GM21515 (cell line): ENCODE results near the gene UBL3.
A peak's percentile ranks its signal among the peaks of the same experiment; 100 is the strongest.

ENCODE experiments used
- ATAC-seq: cut with Tn5 transposase; IDR thresholded peaks from one replicate; pipeline ENCODE4 v1.9.1; 2021; ENCODE audit not compliant: unreplicated experiment

Gene UBL3

DNA sequence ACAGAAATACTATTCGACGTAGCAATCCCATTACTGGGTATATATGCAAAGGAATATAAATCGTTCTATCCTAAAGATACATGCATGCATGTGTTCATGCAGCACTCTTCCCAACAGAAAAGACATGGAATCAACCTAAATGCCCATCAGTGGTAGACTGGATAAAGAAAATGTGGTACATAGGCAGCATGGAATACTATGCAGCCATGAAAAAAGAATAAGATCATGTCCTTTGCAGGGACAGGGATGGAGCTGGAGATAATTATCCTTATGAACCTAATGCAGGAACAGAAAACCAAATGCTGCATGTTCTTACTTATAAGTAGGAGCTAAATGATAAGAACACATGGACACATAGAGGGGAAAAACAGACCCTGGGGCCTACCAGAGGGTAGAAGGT, 89.3 kb downstream of the UBL3 start:
- no peak for ATAC-seq

DNA sequence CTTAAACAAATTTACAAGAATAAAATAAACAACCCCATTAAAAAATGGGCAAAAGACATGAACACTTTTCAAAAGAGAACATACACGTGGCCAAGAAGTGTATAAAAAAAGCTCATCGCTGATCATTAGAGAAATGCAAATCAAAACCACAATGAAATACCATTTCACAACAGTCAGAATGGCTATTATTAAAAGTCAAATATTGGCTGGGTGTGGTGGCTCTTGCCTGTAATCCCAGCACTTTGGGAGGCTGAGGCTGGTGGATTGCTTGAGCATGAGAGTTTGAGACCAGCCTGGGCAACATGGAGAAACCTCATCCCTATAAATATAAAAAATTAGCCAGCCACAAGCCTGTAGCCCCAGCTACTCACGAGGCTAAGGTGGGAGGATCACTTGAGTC, 89.9 kb downstream of the UBL3 start:
- no peak for ATAC-seq

DNA sequence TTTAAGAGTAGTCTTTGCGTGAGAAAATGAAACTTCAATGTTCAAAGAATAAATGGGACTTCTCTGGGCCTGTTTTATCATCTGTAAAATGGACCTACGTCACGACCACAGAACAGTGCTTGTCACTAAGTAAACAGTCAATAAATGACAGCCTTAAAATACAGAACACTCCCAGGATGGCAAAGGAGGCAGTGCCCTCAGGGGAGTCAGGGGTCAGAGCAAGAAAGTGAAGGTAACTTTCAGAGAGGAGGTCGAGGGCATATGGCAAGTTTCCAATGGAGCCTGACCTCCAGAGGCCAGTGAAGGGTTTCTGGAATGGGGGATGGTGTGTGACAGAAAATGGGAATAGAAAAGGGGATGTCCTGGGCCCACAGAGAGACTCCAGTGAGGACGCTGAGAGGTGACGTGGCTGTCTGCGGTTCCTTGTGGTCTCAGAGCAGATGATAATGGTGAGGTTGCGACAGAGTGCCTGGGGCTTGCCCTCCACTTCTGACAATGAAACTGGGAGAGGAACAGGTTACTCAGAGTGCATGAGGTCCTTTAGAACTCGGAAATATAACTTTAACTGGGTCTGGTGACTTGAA, 91.8 kb downstream of the UBL3 start:
- peak; percentile 91 for ATAC-seq

DNA sequence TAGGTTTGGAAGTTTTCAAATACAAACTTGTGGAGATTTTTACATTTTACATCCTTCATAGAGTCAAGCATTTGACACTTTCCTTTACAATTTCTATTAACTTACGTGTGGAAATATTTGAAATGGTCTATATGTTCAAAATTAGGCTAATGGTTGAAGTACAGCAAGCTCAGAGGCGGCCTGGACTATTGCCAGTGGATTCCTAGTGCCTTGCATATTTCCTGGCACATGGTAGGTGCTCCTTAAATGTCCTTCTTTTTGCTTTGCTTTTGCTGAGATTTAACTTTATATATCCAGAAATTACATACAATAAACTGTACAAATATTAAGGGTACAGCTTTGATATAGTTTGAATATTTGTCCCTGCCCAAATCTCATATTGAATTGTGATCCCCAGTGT, 93.9 kb downstream of the UBL3 start:
- ATAC-seq, result no peak

DNA sequence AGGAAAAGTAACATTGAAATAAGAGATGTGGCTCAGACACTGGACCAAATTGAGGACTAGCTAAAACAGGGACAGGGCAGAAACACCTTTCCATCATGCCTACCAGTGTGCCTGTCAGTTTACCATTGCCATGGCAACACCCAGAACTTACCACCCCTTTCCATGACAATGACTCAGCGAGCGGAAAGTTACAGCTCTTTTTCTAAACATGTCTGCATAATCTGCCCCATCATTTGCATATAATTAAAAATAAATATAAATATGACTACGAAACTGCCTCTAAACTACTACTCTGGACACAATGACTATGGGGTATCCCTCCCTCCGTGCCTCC, 96.0 kb downstream of the UBL3 start:
- no peak for ATAC-seq

DNA sequence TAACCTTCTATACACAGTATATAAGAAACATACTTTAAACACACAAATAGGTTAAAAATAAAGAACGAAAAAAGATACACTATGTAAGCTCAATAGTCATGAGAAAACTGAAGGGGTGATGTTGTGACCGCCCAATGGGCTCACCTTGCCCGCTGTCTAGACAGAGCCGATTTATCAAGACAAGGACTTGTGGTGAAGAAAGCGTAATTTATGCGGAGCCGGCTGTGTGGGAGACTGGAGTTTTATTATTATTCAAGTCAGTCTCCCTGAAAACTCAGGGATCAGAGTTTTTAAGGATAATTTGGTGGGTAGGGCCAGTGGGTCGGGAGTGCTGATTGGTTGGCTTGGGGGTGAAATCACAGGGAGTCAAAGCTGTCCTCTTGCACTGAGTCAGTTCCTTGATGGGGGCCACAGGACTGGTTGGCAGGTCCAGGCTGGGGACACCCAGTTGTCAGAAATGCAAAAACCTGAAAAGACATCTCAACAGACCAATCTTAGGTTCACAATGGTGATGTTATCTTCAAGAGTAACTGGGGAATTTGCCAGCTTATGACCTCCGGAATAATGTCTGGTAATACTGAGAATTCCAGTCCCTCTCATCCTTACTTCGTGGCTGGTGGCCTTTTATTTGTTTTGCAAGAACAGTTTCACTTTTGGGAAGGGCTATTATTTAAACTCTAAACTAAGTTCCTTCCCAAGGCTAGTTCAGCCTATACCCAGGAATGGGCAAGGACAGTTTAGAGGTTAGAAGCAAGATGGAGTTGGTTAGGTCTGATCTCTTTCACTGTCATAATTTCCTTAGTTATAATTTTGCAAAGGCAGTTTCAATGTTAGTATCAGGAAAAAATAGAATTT, 96.6 kb downstream of the UBL3 start:
- ATAC-seq, result no peak

DNA sequence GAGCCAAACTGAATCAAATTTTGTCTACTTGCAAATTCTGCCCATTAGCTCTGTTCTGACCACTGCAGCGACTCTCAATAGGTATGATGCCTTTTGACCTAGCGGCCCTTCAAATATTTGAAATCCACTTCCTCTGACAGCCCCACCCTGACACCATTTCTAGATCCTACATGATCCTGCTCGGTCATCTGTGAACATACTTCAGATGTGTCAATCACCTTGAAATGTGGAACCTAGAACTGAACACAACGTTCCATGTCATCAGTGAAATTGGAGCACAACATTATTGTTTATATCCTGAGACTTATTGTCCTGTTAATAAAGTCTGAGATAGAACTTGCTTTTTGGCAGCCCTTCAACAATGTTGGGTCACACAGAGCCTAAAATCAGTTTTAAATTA, 98.2 kb downstream of the UBL3 start:
- ATAC-seq, result no peak

DNA sequence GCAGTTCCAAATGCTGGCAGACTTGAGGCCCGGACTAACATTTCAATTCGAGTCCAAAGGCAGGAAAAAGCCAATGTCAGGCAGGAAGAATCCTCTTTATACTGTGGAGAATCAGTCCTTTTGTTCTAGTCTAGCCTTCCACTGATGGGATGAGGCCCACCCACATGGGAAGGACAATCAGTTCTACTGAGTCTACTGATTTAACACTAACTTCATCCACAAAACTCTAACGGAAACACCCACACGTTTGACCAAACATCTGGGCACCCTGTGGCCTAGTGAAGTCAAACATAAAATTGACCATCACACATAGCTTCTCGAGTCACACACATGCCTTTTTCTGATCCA, 100.3 kb downstream of the UBL3 start:
- no peak for ATAC-seq

DNA sequence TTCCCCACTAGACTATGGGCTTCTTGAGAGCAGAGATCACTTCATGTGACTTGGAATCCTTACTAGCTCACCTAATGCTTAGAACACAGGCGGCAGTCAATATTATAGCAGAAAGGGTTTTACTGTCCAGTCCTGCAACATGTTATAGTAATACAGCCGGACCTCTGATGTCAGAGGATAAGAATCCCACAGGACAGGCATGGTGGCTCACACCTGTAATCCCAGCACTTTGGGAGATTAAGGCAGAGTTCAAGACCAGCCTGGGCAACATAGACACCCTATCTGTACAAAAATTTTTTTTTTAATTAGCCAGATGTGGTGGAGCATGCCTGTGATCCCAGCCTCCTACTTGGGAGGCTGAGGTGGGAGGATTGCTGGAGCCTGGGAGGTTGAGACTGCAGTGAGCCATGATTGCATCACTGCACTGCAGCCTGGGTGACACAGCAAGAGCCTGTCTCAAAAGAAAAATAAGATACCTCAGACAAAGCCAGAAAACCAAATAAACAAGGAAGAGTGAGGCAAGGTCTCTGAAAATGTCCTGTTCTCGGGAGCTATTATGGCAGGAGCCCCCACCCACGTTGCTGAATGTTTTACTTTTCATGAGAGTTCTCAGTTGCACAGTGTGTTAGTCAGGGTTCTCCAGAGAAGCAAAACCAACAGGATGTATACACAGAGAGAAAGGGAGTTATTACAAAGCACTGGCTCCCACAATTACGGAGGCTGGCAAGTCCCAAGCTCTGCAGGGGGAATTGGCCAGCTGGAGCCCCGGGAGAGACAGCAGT, 100.8 kb downstream of the UBL3 start:
- no peak for ATAC-seq

DNA sequence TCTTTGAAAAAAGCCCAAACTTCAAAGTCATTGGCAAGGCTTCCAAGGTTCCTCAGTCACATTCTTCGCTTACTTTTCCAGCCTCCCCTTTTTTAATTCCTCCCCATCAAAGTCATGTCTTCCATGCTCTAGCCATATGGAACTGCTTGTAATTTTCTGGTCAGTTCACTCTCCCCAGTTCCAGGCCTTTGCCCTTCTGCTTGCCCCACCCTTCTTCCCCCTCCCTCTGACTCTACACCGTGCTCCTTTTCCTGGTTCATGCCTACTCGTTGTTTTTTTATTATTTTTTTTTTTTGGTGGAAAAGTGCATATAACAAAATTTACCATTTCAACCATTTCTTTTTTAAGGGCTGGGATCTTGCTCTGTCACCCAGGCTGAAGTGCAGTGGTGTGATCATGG, 102.3 kb downstream of the UBL3 start:
- ATAC-seq, result no peak

DNA sequence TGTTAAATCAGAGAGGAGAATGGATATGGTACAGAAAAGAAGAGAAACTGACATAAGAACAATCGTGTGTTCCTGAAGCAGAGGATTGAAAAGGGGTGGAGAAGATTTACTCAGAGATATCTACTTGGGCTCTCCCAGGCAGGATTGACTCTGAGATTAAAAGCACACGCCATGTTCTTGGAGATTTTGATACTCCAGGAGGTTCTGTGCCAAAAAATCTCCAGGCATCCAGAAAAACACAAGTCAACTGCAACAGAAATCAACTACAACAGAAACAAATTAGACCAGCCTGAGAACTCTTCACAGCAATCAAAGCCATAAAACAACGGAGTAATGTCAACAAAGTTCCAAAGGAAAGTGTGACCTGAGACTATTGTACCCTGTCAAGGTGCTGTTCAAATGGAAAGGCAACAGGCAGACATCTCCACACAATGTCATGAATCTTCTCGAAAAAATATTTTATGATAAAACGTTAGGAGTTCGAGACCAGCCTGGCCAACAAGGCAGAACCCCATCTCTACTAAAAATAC, 104.2 kb downstream of the UBL3 start:
- ATAC-seq, result no peak

DNA sequence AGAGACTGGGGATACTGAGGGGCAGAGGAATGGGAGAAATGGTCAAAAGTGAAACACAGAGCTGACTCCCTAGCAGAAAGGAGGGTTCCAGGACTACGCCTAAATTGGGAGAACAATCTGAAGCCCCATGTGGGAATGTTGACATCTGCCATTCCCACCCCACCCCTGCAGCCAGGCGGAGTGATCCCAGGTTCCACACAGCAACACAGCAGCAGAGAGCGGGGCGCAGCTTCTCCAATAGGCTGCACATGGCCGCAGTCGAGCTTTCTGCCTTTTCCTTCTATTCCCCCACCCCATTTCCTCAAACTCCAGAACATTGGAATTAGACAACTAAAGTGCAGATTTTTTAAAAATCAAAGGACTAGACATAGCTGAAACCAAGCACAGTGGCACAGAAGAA, 104.7 kb downstream of the UBL3 start:
- ATAC-seq, result no peak

DNA sequence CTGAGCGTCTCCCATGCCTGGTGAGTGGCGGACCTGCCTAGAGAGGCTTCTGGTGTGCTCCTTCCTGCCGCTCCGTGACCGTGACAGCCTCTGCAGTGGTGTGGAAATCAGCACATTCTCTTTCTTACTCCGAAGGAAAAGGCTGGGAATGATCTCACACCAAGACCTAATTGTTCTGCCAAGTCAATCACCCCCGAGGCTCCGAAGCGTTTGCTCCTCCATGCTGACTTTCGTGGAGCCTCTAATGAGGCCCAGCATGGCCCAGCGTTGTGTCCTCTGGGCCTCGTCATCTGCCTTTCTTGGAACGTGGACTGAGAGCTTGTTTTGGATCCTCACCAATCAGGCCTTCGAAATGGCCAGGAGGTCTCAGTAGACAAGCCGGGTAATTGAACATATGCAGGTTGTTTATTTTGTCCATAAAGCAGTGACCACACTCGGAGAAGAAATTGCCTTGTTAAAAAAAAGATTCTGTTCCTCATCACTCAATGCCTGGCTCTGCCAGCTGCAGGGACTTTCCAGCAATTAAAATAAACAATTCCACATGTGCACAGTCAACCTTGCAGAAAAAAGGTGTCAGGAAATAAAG, 107.1 kb downstream of the UBL3 start:
- ATAC-seq, result no peak

DNA sequence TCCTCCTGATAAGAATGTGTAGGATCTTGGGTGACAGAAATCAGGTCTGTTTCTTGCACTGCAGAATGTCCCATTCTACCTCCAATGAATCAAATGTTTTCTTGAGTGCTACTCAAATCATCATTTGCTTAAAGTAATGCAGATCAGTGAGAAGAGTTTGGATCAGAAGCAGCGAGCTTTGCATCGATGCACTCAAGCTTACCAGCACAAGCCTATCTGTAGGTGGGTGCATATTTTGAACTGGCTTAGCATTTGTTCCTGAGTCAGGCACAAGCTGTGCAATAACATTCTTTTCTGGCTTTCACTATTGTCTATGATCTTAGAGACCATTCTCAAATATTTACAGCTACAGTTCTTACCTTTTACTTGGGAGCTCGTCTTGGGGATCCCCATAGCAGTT, 109.5 kb downstream of the UBL3 start:
- ATAC-seq, result no peak

DNA sequence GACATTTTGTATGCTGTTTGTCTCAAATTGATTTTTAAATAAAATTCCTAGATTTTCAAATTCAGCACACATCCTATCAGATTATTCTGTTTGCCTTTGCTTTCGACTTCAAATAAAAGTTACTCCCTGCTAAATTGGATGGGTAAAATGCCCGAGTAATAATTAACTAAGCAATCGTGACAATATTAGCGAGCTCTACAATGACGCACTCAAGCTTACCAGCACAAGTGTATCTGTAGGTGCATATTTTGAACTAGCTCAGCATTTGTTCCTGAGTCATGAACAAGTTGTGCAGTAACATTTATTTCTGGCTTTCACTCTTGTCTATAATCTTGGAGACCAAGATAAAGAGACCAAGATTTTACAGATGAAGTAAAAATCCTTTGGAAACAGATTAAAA, 113.4 kb downstream of the UBL3 start:
- no peak for ATAC-seq

DNA sequence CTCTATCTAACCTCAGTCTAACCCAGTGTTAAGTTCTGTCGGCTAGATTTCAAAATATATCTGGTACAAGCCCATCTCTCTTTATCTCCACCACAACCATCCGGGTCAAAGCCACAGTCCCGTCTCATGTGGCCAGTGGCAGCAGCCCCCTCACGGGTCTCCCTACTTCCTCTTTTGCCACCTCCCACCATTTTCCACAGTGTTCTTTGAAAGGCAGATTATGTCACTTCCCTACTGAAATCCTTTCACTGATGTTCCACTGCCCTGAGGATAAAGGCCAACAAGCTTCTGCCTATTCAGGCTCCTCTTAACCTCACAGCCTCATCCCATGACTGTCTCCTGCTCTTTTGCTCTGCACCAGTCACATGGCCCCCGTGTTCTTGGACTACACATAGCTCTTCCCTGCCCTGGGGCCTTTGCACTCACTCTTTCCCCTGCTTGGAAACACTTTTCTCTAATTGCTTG, 117.2 kb downstream of the UBL3 start:
- ATAC-seq, result no peak

DNA sequence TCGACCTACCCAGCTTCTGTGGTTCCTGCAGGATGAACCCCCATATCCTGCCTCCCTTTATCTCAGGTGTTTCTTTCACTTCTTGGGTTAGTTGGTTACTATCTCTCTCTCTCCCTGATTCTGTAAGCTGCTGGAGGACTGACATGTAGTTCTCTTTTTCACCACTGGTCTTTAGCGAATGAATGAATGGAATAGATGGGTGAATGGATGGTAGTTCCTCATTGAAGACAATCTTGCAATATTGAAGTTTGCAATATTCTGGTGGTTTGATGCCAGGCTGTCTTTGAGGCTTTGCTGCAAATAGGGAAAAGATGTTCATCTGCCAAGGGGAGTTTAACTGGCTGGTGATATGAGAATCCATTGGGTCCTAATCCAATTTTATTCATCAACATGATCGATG, 120.2 kb downstream of the UBL3 start:
- no peak for ATAC-seq

DNA sequence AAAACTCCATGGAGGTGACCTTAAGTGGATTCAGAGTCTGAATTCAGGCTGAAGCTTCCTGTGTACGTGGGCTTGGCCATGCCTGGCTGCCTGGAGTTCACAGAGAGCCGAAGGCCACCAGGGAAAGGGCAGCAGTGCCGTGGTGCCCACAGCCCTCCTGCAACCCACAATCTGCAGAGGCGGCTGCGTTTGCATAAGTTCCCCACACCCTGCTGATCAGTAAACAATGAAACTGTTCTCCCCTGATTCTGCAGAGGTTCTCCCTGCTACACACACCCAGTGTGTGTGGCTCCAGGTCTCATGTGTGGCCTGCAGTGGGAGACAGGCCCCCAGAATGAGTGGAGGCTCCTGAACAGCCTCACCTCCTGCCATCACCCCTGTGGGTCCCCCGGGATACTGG, 128.0 kb downstream of the UBL3 start:
- ATAC-seq, result no peak

DNA sequence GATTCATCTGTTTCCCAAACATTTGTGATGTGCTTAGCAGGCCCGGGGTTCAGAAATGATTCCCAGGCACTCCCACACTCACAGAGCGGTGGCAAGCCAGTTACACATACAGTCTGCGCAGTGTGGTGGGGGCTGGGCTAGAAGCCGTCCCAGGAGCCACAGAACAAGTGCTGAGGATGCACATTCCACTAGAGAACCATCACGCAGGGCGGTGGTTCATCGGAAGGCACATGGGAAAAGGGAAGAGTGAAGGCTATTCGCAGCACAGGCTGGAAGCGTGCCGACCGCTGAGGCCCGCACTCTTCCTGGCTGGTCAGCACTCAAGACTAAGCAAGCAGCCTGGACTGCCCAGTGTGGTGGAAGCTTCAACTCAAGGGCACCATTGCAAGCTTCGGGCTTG, 128.7 kb downstream of the UBL3 start:
- ATAC-seq, result no peak

DNA sequence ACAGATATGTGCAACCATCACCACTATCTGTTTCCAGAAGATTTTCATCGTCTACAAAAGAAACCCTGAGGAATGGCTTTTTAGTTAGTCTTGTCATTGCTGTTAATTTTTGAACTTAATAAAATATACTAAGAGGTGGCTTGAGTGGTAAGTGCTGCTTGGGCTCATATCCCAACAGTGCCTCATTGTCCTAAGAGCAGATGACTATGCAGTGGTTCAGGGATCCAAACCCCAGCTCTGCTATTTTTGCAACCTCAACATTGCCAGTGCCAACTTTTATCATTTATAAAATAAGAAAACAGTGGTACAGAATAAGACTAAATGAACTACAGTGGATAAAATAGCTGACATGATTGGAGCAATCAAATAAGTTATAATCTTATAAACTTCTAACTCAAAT, 131.7 kb downstream of the UBL3 start:
- no peak for ATAC-seq

DNA sequence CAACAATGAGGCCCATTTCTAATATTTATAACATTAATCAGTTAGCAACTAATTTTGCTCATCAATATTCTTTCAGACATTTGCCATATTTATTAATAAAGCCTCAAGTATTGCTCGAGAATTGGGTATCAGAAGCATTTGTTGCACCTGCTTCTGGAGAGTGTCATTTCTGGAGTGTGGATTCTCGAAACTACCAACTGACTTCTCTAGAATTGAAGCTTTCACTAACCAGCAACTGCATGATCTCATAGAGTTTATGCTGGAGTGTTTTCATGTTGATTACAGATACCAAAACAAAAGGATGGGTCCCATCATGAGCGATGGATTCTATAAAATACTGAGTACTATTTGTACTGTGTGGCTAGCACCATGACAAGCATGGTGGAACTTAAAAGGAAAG, 133.9 kb downstream of the UBL3 start:
- ATAC-seq, result no peak
